T-helper 1 cell (primary cell): ENCODE data around the gene AHCY.
A peak's percentile ranks its signal among the peaks of the same experiment; 100 is the strongest.
"Not testable (repeated sequence)": the region's sequence is repeated elsewhere in the genome, so short reads cannot be mapped to it uniquely, and the experiment has no call there.

Experiments
- DNase-seq, 5 donors: peaks; one replicate each; pipeline ENCODE4 v3.0.0-alpha.2; 2012 to 2020
- total RNA-seq, 4 donors: gene quantifications; one replicate each; lab custom pipeline; 2026; lab: John Stamatoyannopoulos, UW

AHCY gene
- total RNA-seq: 11.1 to 19.7 (median 16.9) reads per million in 4 donors

GRCh38 chr20:34302723-34303533 is at the start of gene AHCY:
Gene AHCY (minus strand): TSS chr20:34303355. CDS start chr20:34303270, 85 bp downstream.
- peak; percentile 84 to 93 (median 90) for DNase-seq

GRCh38 chr20:34350095-34350494 is 46.9 kb upstream of the AHCY start:
- no peak for DNase-seq

GRCh38 chr20:34347571-34347970 is 44.4 kb upstream of the AHCY start:
- DNase-seq: no peak

GRCh38 chr20:34346533-34346865 is 43.3 kb upstream of the AHCY start:
- DNase-seq: not testable (repeated sequence)

- DNase-seq: not testable (repeated sequence)
These were observed 42.8 kb upstream of the AHCY start for GRCh38 chr20:34345839-34346532.

GRCh38 chr20:34345402-34345736 is 42.2 kb upstream of the AHCY start:
- no peak for DNase-seq

GRCh38 chr20:34344238-34344637 is 41.1 kb upstream of the AHCY start:
- no peak for DNase-seq

GRCh38 chr20:34343458-34344211 is 40.5 kb upstream of the AHCY start:
- DNase-seq: no peak

- DNase-seq: not testable (repeated sequence)
These were observed 38.0 kb upstream of the AHCY start for GRCh38 chr20:34341199-34341598.

GRCh38 chr20:34340726-34341125 is 37.6 kb upstream of the AHCY start:
- DNase-seq: not testable (repeated sequence)

GRCh38 chr20:34337982-34338726 is 35.0 kb upstream of the AHCY start:
- no peak for DNase-seq

GRCh38 chr20:34337544-34337943 is 34.4 kb upstream of the AHCY start:
- DNase-seq: no peak

- no peak for DNase-seq
These were observed 31.7 kb upstream of the AHCY start for GRCh38 chr20:34334654-34335407.

GRCh38 chr20:34333786-34334185 is 30.6 kb upstream of the AHCY start:
- no peak for DNase-seq

GRCh38 chr20:34332262-34332920 is 29.2 kb upstream of the AHCY start:
- DNase-seq: no peak

GRCh38 chr20:34331838-34332237 is 28.7 kb upstream of the AHCY start:
- DNase-seq: no peak

- DNase-seq: not testable (repeated sequence)
These were observed 27.8 kb upstream of the AHCY start for GRCh38 chr20:34330861-34331544.

- DNase-seq: no peak
These were observed 25.9 kb upstream of the AHCY start for GRCh38 chr20:34328928-34329677.

GRCh38 chr20:34328207-34328606 is 25.1 kb upstream of the AHCY start:
- DNase-seq: not testable (repeated sequence)

- DNase-seq: no peak
These were observed 21.4 kb upstream of the AHCY start for GRCh38 chr20:34324541-34324940.
